NCI-H526 (cell line): ENCODE results near the gene EPC1.
"Not testable (repeated sequence)": the region's sequence is repeated elsewhere in the genome, so short reads cannot be mapped to it uniquely, and the experiment has no call there.

Source experiments
- DNase-seq, 2 experiments: peaks; one replicate each; lab custom pipeline; 2025; lab: John Stamatoyannopoulos, UW

Gene EPC1

DNA sequence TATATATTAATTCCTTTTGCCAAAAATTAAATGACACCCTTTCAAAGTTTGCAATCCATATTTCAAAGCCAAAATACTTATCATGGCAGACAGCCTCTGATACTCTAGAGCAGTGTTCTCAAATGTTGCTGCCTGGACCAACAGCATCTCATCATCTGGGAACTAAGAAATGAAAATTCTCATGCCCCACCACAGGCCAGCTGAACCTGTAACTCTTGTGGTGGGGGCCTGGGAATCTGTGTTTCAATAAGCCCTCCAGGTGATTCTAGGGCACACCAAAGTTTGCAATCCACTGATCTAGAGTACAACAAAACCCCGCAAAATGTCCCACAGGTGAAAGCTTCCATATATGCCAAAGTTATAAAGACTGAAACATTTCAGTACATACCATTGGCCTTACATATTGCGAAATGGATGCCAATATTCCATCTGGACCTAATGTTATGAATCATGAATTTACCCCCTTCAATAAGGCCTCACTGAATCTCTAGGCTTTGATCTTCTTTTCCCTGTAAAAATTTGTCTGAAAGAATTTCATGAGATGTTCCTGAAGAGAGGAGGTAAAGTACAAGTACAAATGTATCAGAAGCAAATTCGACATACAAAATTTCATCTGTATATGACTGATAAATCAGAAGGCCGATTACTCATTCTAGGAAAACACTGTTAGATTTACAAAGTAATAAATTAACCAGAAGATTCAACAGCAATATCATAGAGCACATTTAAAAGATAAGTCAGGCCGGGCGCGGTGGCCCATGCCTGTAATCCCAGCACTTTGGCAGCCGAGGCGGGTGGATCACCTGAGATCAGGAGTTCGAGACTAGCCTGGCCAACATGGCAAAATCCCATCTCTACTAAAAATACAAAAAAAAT is 25.3 kb upstream of the EPC1 start:
- DNase-seq, result no peak

DNA sequence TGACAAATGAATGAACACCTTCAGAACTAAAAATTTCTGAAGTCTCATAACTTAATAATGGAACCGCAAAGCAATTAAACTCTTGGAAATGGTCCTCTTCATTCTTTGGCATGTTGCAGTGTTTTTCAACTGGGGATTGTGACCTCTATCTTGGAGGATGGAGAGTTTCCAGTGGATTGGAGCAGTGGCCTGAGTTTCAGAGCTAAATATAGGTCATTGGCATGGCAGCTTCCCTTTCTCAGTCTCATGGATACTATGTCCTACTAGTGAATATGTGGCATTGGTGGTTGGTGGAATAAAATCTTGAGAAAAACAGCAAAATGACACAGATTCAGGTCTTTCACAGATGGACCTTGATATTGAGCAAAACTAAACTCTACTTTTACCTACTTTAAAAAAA is 24.1 kb upstream of the EPC1 start:
- DNase-seq, result no peak

DNA sequence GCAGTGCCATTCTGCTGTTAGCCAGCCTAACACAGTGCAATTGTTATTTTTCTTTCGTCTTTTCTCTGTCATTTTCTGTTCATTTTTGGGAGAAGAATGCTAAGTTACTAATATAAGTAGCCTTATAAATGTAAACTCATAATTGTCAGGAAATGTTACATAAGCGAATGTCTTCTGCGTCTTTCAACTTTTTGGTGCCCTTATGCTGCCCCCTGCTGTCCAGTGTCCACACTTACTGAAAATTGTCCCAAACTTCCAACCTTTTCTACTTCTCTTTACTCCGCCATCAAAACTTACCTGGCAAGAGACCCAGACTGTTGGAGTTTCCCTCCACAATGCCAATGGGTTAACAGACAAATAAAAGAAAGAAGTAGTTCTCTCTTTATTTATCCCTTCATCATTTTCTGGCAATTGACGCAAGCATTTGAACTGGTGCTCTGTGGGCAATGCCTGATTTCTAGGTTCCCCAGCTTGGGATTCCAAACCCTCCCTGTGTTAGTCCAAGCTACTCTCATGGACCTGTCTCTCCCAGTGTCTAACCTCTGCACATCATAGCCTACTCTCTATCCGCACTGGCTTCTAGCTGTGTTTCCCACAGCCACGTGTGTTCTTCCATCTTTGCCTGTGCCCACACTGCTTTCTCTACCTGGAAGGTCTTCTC is 21.0 kb upstream of the EPC1 start:
- DNase-seq, result peak; percentile 6 to 56

DNA sequence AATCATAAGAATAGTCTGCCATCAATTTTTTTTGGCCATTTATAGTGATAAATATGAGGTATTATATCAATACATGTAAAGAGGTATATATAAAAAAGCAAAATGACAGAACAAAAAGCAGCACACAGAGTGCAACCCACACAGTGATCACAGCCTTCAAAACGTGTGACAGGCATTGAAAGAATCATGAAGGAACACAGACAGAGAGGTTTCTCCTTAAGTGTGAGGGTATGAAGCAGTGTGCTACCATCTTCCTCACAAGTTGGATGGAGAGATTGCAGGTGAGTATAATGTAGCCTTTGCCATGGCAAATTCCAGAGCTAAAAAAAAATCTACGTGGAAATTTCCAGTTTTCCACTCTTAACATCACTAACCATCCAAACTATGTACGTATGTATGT is 19.6 kb upstream of the EPC1 start:
- no peak for DNase-seq

DNA sequence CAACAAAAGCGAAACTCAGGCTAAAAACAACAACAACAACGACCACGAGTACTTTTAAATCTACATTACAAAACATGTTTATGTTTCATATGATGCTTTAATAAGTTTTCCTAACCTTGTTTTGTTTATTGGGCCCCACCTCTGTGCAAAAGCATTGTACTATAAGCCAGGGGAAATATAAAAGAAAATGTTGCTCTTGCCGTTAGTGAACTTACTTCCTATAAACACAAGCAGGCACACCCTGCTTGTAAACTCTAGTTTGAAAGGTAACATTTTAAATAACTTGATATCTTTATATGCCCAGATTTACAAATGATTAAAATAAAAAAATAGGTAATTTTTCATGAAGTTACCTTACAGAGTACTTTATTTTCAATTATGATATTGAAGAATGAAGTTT is 19.2 kb upstream of the EPC1 start:
- no peak for DNase-seq

- not testable (repeated sequence) for DNase-seq
These were observed 18.4 kb upstream of the EPC1 start for GRCh38 chr10:32365404-32365803.

GRCh38 chr10:32362571-32362970 is 15.6 kb upstream of the EPC1 start:
- DNase-seq, result no peak

DNA sequence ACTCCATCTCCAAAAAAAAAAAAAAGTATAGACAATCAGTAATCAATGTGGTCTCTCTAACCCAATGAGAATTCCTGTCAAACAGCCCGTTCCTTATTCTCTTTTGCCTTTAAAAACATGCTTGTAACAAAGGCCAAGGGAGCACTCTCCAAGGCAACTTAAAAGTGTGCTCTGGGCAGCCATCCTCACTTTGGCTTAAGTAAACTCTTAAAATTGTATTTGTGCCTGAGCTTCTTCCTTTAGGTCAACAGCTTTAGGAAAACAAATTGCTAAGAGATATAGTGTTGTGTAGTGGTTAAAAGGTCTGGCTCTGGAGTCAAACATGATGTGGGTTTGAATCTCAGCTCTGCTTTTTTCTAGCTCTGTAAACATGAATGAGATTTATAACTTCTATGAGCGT is 13.9 kb upstream of the EPC1 start:
- no peak for DNase-seq

DNA sequence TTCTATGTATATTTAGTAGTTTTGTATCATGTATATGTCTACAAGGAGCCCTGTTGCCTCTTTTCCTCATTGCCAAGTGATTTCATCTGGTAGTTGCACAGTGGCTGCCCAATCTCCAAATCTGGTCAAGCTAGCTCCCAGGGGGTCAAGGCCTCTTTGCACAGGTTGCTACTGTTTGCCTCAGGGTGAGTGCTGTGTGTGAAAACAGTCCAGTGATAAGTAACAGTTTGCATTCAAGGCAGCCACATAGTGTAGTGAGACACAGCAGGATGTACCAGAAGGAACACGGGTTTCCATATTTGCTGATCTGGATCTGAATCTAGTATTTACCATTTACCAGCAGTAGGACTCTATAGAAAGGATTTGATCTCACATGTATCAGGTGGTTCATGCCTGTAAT is 13.3 kb upstream of the EPC1 start:
- DNase-seq, result no peak

DNA sequence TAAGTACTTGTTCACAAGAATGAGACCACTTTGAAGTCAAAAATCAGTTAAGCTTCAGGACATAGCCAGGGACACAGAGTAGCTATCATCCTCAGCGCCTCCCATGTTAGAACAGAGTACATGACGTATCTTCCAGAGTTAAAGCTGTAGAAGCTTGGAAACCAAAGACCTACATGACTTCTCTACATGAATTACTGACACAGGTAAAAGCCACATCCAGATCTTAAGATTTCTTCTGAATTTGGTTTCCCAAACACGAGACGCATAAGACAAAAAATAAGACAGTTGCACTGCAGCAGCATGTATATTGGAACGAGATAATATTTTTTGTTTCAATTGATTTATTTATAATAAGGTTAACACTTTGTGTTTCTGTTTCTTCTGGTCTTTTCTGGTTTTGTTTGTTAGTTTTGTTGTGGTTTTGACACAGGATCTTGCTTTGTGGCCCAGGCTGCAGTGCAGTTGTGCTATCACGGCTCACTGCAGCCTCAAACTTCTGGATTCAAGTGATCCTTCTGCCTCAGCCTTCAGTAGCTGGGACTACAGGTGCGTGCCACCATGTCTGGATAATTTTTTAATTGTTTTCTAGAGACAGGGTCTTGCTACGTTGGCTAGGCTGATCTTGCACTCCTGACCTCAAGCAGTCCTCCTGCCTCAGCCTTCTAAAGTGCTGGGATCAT is 10.2 kb upstream of the EPC1 start:
- no peak for DNase-seq

DNA sequence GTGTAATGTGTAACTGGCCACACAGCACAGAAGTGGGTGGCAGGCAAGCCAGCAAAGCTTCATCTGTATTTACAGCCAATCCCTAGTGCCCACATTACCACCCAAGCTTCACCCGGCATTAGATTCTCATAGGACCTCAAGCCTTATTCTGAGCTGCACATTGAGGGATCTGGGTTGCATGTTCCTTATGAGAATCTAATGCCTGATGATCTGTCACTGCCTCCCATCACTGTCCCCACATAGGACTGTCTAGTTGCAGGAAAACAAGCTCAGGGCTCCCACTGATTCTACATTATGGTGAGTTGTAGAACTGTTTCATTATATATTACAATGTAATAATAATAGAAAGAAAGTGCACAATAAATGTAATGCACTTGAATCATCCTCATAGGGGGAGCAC is 7.7 kb upstream of the EPC1 start:
- not testable (repeated sequence) for DNase-seq

GRCh38 chr10:32350811-32351350 is 3.9 kb upstream of the EPC1 start:
- no peak for DNase-seq

DNA sequence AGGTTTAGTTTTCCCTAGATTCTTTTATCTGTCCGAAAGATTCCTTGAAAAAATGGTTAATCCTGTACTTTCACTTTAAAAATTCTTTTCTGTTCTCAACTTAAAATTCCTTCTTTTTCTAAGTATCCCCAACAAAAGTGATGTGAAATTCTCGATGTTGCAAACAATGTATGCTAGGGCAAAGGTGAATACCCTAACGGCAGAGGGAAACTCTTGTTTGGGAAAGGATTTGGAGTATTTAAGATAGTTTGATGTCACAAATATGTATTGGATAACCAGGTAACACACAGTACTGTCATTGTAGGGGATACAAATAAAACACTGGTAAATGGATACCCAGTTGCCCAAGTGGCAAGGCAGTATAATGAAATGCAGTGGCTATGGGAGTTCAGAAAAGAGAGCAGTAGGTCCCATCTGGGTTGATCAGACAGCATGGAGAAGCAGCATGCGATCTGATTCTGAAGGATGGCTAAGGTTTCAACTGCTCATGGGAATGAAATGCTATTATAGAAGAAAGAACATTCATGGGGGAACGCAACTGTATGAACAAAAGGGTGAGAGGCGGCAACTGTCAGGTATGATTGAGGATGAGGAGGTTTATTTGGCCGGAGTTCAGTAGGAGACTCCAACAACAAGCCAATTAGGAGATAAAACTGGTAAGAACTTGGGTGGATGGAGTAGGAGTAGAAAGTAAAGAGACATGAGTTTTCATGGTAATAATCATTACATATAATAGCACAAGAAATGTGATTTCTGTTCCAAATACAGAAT is 3.2 kb upstream of the EPC1 start:
- no peak for DNase-seq

DNA sequence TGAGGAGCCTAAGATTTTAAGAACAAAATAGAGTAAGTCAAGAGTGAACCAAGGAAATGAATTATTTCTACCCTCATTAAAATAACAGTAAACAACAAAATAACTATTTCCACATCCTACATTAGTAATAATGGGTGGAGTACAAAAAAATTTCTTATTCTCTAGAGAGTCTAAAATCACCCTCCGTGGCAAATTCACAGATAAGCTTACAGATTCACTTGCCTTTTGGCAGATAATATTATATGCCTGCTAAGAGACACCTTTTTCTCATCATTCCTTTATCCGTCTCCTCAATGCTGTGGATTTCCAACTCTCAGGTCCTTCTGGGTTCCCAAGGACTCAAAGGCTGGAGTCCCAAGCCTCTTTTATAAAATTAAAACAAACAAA is 2.2 kb upstream of the EPC1 start:
- no peak for DNase-seq

DNA sequence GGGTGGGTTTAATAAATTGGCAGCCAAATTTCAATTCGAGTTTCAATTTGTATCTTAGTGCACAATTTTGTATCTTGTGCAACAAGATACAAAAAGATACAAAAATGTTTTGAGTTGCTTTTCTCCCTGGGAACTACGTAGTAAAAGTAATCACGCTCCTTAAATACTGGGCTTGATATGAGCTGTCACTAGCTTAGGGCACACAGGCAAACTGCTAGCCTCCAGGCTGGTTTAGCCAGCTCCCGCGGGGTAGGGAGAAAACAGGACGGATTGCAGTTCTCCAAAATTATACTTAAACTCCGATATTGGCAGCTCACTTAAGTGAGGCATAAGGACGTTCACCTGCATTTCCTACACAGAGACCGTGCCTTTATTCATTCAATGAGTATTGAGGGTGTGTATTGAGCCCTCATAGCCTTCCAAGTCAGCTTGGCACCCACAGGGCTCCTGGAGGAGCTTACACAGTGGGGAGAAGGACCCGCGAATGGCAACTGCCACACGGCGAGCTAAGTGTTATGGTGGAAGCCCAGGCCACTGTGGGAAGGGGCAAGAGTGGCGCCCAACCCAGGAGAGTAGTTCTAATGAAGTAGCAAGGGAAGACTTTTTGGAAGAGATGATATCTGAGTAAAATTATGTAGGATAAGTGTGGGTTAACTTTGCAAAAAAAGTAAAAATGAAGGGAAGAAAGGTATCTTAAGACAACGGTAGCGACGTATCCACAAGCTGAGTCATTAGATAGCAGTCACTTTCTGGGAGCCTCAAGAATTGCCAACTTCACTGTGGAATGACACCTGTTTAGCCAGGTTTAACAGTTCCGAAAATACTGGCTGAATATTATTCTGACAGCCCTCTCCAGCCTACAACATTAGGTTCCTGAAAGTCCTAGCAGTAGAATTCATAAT is 1.6 kb upstream of the EPC1 start:
- no peak for DNase-seq

GRCh38 chr10:32347363-32348022 is 535 bp upstream of the EPC1 start:
- DNase-seq, result no peak

GRCh38 chr10:32346134-32346550 is 816 bp downstream of the EPC1 start:
- peak; percentile 82 to 93 for DNase-seq

- no peak for DNase-seq
These were observed 5.4 kb downstream of the EPC1 start for GRCh38 chr10:32341596-32341995.

GRCh38 chr10:32340596-32341180 is 6.3 kb downstream of the EPC1 start:
- no peak for DNase-seq

DNA sequence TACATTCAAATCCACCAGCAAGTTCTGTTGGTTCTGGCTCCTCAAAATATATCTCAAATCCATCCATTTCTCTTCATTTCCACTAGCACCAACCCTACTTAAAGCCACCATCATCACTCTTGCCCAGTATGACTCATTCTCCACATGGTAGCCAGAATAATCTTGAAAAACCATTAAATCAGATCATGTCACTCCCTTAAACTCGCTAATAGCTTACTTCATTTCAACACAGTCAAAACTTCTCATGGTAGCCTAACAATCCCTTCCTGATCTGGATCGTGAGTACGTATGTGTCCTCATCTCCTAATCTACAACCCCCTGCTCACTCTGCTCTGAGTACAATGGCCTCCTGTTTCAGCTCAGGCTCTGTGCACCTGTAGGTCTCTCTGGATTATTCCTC is 8.7 kb downstream of the EPC1 start:
- DNase-seq, result no peak
